ENCODE measurements around the gene KIFC3.

The KIFC3 gene

GRCh38 chr16:57743458-57743857 lies 58.8 kb downstream of the KIFC3 start:
- TF ChIP-seq, protein P1, sequence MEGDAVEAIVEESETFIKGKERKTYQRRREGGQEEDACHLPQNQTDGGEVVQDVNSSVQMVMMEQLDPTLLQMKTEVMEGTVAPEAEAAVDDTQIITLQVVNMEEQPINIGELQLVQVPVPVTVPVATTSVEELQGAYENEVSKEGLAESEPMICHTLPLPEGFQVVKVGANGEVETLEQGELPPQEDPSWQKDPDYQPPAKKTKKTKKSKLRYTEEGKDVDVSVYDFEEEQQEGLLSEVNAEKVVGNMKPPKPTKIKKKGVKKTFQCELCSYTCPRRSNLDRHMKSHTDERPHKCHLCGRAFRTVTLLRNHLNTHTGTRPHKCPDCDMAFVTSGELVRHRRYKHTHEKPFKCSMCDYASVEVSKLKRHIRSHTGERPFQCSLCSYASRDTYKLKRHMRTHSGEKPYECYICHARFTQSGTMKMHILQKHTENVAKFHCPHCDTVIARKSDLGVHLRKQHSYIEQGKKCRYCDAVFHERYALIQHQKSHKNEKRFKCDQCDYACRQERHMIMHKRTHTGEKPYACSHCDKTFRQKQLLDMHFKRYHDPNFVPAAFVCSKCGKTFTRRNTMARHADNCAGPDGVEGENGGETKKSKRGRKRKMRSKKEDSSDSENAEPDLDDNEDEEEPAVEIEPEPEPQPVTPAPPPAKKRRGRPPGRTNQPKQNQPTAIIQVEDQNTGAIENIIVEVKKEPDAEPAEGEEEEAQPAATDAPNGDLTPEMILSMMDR (IDR thresholded peaks at IDR 0.05; ENCODE audit: low read depth, low read length) = no peak
- no peak overlapping the region for H3K4me3 ChIP-seq (ENCODE audit: low read depth, low read length)

- no peak overlapping the region for H3K4me3 ChIP-seq (ENCODE audit: low read depth, low read length)
These were observed 59.7 kb downstream of the KIFC3 start for GRCh38 chr16:57742543-57742942.

GRCh38 chr16:57741660-57742191 lies 60.6 kb downstream of the KIFC3 start:
- no peak overlapping the region for H3K4me3 ChIP-seq (ENCODE audit: low read depth, low read length)
- TF ChIP-seq, protein P1 (IDR thresholded peaks at IDR 0.05; ENCODE audit: low read depth, low read length) = no peak

More at GRCh38 chr16:57742543-57742942, 59.7 kb downstream of the KIFC3 start:
- TF ChIP-seq, protein P1 (IDR thresholded peaks at IDR 0.05; ENCODE audit: low read depth, low read length) = no peak

GRCh38 chr16:57740423-57741071 lies 61.7 kb downstream of the KIFC3 start:
- TF ChIP-seq, protein P1 (IDR thresholded peaks at IDR 0.05; ENCODE audit: low read depth, low read length) = no peak
- no peak overlapping the region for H3K4me3 ChIP-seq (ENCODE audit: low read depth, low read length)

GRCh38 chr16:57739756-57740422 lies 62.4 kb downstream of the KIFC3 start:
- H3K4me3 ChIP-seq (ENCODE audit: low read depth, low read length) = no peak overlapping the region
- TF ChIP-seq, protein P1 (IDR thresholded peaks at IDR 0.05; ENCODE audit: low read depth, low read length) = no peak

DNA sequence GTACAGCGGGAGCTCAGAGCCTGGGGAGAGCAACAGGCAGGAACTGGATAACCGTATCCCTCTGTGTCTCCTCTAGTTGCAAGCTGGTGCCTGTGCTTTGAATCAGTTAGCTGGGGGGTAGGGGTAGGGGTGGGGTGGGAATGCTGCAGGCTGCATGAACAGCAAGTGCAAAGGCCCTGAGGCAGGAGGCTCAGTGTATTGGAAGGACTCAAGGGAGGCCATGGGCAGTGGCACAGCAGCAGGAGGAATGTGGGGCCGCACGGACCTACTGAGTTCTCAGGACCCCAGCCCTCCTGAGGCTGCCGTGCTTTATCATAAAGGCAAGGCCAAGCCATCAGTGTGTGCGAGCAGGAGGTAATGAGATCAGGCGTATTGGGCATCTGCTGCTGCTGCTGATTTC lies 63.4 kb downstream of the KIFC3 start:
- H3K4me3 ChIP-seq (ENCODE audit: low read depth, low read length) = no peak overlapping the region
- TF ChIP-seq, protein P1 (IDR thresholded peaks at IDR 0.05; ENCODE audit: low read depth, low read length) = no peak

Measured in WI38 (cell line).